ENCODE results near the gene PBRM1.

DNA sequence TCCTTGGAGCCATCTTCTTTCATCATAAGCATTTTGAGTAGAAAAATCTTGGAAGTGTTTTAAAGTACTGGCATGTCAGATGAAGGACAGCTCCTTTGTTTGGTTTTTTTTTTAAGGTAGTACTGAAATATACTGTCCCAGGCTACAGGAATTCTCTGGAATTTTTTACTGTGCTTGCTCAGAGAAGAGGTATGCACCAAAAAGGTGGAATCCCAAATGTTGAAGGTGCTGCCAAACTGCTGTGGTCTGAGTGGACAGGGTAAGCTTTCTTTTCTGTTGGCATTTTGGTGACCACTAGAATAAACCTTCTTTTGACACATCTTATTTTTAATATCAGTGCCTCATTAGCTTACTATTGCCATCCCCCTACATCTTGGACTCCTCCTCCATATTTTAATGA, 7.4 kb upstream of the PBRM1 start:
- TF ChIP-seq, protein P1, sequence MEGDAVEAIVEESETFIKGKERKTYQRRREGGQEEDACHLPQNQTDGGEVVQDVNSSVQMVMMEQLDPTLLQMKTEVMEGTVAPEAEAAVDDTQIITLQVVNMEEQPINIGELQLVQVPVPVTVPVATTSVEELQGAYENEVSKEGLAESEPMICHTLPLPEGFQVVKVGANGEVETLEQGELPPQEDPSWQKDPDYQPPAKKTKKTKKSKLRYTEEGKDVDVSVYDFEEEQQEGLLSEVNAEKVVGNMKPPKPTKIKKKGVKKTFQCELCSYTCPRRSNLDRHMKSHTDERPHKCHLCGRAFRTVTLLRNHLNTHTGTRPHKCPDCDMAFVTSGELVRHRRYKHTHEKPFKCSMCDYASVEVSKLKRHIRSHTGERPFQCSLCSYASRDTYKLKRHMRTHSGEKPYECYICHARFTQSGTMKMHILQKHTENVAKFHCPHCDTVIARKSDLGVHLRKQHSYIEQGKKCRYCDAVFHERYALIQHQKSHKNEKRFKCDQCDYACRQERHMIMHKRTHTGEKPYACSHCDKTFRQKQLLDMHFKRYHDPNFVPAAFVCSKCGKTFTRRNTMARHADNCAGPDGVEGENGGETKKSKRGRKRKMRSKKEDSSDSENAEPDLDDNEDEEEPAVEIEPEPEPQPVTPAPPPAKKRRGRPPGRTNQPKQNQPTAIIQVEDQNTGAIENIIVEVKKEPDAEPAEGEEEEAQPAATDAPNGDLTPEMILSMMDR (conservative IDR thresholded peaks at IDR 0.05; ENCODE audit: low read length): no peak
- TF ChIP-seq EZH2phosphoT487 (IDR thresholded peaks at IDR 0.05; ENCODE audit: borderline replicate concordance, low read depth, low read length): no peak
